Small intestine (tissue), 7 donors: ENCODE data around the gene NLRP12. TPM values are rescaled to one million over a fixed set of nuclear protein-coding genes. Genes with fewer than 3 reads are reported as not detected.
"Not testable (repeated sequence)": the region's sequence is repeated elsewhere in the genome, so short reads cannot be mapped to it uniquely, and the experiment has no call there.

ENCODE experiments used
- DNase-seq, 2 donors: peaks; one replicate each; pipeline versions ENCODE4 v3.0.0 to v3.0.0-alpha.2; 2013
- FAIRE-seq: peaks from 2 replicates; lab custom pipeline; 2012; peaks lifted over from hg19 to GRCh38; lab: Jason Lieb, UNC
- H3K27ac ChIP-seq, 3 donors: one replicate each; pipeline ENCODE4 v1.5.1; 2013; ENCODE audit warnings: low read length in 2 of 3, mild to moderate bottlenecking in 2 of 3, control low read depth in 1 of 3, inconsistent platforms in 1 of 3, low read depth in 1 of 3, moderate library complexity in 1 of 3
- H3K27me3 ChIP-seq, 3 donors: one replicate each; pipeline ENCODE4 v1.6.1; 2013; ENCODE audit warnings: low read length in 3 of 3, inconsistent platforms in 1 of 3; ENCODE audit not compliant: control insufficient read depth in 3 of 3, insufficient read depth in 3 of 3
- H3K36me3 ChIP-seq, 3 donors: one replicate each; pipeline ENCODE4 v1.6.1; 2013; ENCODE audit warnings: low read length in 3 of 3, inconsistent platforms in 1 of 3, low read depth in 1 of 3, mild to moderate bottlenecking in 1 of 3, moderate library complexity in 1 of 3; ENCODE audit not compliant: control insufficient read depth in 3 of 3, insufficient read depth in 2 of 3
- H3K4me1 ChIP-seq, 3 donors: one replicate each; pipeline ENCODE4 v1.6.1; 2013; ENCODE audit warnings: low read length in 2 of 3, inconsistent platforms in 1 of 3, low read depth in 1 of 3, mild to moderate bottlenecking in 1 of 3, moderate library complexity in 1 of 3; ENCODE audit not compliant: control insufficient read depth in 3 of 3, insufficient read depth in 2 of 3
- H3K4me3 ChIP-seq, 3 donors: one replicate each; pipeline ENCODE4 v1.5.1; 2013; ENCODE audit warnings: low read length in 3 of 3, control low read depth in 1 of 3, inconsistent platforms in 1 of 3, low read depth in 1 of 3, mild to moderate bottlenecking in 1 of 3, moderate library complexity in 1 of 3
- H3K9me3 ChIP-seq, 2 donors: one replicate each; pipeline ENCODE4 v1.6.1; 2013; ENCODE audit warnings: low read depth in 1 of 2, low read length in 1 of 2; ENCODE audit not compliant: control insufficient read depth in 2 of 2, insufficient read depth in 1 of 2
- WGBS, 3 donors: extraction: QIAGEN DNeasy Blood & Tissue Kit; methylation state at CpG; one replicate each; pipeline ENCODE4 v1.1.7; 2013; 5-methylcytosine and 5-hydroxymethylcytosine counted together
- polyA plus RNA-seq, 4 donors: library from polyadenylated mRNA; stranded (reverse) in 3 of 4; unstranded in 1 of 4; fragments of 200-250 nt in 3 of 4; fragments of 120-200 nt in 1 of 4; gene quantifications; one replicate each; pipeline versions ENCODE4 v1.2.1 to v1.2.3, GENCODE V29; 2013
- donor health status: healthy with polysubstance abuse.
- donor health status: control.
- donor health status: control.
- donor health status: Bipolar disorder and iron deficiency.
- donor health status: healthy.

NLRP12 gene
- polyA plus RNA-seq, 4 donors, result 0.06 to 0.09 TPM; not detected in 2

DNA sequence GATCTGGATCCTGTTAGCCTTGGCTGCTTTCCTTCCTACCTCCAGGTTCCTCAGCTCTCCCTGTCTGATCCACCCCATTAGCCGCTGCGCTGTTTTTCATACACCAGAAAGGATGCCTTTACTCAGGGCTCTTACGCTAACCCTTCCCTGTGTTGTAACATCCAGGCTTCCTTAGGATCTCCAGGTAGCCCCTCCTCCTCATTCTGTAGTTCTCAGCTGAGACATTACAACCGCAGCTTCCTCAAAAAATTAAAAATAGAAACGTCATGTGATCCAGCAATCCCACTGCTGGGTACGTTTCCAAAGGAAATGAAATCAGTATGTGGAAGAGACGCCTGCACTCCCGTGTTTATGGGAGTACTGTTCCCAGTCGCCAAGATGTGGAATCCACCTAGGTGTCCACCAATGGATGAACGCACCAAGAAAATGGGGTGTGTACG is 25.1 kb upstream of the NLRP12 start:
- Histone ChIP-seq H3K4me1 (no peaks in the 10 kb centered on the region), H3K36me3 (no peaks in the 10 kb centered on the region), H3K4me3 (no peak overlapping the region), H3K27ac (peak overlapping the region in 1 of 3 donors; percentile 39), H3K9me3 (no peaks in the 10 kb centered on the region), H3K27me3 (no peaks in the 10 kb centered on the region)
- WGBS, 3 donors, result 50 to 82% (median 68%) methylated on average over 11 of the region's 11 CpGs
- no peak for FAIRE-seq
- DNase-seq, result no peak

DNA sequence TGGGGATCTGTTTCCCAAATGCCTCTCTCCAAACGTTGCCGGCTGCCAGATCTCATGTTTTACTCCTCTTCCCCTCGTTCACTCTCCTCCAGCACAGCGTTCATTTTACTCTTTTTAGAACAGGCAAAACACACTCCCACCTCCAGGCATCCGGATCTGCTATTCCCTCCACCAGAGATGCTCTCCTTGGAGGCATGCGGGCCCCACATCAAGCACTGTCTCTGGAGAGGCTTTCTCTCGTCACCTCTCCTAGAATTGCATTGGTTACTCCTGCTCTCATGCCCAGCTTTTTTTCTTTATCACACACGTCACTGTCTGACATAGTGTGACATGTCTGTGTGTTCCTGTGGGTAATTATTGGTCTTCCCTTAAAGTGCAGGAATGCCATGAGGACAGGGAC is 23.4 kb upstream of the NLRP12 start:
- Histone ChIP-seq H3K36me3 (no peaks in the 10 kb centered on the region), H3K9me3 (no peaks in the 10 kb centered on the region), H3K4me3 (no peak overlapping the region), H3K4me1 (no peaks in the 10 kb centered on the region), H3K27ac (no peak overlapping the region), H3K27me3 (no peaks in the 10 kb centered on the region)
- WGBS, 3 donors, result 60 to 67% (median 64%) methylated on average over 8 of the region's 8 CpGs
- no peak for FAIRE-seq
- no peak for DNase-seq

DNA sequence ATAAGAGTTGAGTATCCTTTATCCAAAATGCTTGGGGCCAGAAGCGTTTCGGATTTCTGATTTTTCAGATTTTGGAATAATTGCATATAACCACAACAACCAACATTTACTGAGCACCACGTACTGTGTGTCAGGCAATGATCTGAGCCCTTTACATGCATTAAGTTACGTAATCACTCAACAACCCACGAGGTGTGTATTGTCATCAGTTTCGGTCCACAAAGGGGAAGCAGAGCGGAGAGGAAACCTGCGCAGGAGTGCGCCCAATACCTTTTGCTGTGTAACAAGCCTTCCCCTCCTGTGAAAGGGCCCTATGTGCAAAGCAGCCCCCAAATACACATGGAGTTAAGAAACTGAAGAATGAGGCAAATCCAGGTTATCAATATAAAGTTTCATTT is 20.7 kb upstream of the NLRP12 start:
- H3K4me3 ChIP-seq, result no peak overlapping the region
- no peak overlapping the region for H3K27ac ChIP-seq
- DNase-seq, result no peak
- no peak for FAIRE-seq
- WGBS, 3 donors, result 79 to 81% (median 81%) methylated on average over 9 of the region's 9 CpGs
- no peaks in the 10 kb centered on the region for H3K36me3 ChIP-seq
- H3K4me1 ChIP-seq, result no peaks in the 10 kb centered on the region
- H3K9me3 ChIP-seq, result no peaks in the 10 kb centered on the region
- H3K27me3 ChIP-seq, result no peaks in the 10 kb centered on the region

DNA sequence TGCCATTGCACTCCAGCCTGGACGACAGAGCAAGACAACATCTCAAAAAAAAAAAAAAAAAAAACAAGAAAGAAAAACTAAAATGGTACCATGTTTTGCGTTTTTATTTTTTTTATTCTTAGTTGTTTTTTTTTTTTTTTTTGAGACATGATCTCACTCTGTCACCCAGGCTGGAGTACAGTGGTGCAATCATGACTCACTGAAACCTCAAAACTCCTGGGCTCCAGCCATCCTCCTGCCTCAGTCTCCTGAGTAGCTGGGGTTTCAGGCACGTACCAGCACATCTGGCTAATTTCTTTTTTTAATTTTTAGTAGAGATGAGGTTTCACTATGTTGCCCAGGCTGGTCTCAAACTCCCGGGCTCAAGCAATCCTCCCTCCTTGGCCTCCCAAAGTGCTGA is 16.8 kb upstream of the NLRP12 start:
- not testable (repeated sequence) for H3K36me3 ChIP-seq, H3K27me3 ChIP-seq, H3K4me3 ChIP-seq, FAIRE-seq, H3K27ac ChIP-seq, H3K9me3 ChIP-seq, DNase-seq, H3K4me1 ChIP-seq
- WGBS, 3 donors, result 72 to 90% (median 77%) methylated on average over 4 of the region's 4 CpGs

DNA sequence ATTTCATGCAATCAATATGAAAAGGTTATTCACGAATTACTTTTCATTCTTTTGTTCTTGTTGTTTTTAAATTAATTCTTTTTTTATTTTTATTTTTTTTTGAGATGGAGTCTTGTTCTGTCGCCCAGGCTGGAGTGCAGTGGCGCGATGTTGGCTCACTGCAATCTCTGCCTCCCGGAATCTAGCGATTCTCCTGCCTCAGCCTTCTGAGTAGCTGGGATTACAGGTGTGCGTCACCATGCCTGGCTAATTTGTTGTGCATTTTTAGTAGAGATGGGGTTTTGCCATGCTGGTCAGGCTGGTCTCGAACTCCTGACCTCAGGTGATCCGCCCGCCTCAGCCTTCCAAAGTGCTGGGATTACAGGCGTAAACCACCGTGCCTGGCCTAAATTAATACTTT is 16.1 kb upstream of the NLRP12 start:
- whole genome bisulfite sequencing, 3 donors, result 86 to 95% (median 88%) methylated on average over 12 of the region's 12 CpGs
- not testable (repeated sequence) for H3K4me1 ChIP-seq, H3K9me3 ChIP-seq, H3K36me3 ChIP-seq, FAIRE-seq, H3K27me3 ChIP-seq, H3K4me3 ChIP-seq, DNase-seq, H3K27ac ChIP-seq

DNA sequence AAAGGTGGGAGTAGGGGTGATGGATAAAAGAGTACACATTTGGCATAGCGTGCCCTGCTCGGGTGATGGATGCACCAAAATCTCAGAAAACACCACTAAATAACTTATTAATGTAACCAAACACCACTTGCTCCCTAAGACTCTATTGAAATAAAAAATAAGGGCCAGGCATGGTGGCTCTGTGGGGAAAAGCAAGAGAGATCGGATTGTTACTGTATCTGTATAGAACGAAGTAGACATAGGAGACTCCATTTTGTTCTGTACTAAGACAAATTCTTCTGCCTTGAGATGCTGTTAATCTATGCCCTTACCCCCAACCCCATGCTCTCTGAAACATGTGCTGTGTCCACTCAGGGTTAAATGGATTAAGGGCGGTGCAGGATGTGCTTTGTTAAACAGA is 14.3 kb upstream of the NLRP12 start:
- not testable (repeated sequence) for H3K27me3 ChIP-seq, H3K4me1 ChIP-seq, DNase-seq, H3K27ac ChIP-seq, H3K4me3 ChIP-seq, H3K36me3 ChIP-seq, FAIRE-seq, H3K9me3 ChIP-seq
- 78 to 89% (median 87%) methylated on average over 4 to 5 of the region's 5 CpGs for WGBS, 3 donors

DNA sequence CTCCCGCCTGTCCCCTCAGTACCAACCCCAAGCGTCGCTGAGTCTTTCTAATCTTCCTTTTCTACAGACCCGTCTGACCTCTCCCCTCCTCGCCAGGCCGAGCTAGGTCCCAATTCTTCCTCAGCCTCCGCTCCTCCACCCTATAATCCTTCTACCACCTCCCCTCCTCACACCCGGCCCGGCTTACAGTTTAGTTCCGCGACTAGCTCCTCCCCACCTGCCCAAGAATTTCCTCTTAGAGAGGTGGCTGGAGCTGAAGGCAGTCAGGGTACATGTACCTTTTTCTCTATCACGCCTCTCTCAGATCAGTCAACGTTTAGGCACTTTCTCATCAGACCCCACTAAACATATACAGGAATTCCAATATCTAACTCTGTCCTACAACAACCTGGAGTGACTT is 8.7 kb upstream of the NLRP12 start:
- not testable (repeated sequence) for H3K9me3 ChIP-seq, H3K27ac ChIP-seq, FAIRE-seq, DNase-seq, H3K36me3 ChIP-seq, H3K4me3 ChIP-seq, H3K27me3 ChIP-seq, H3K4me1 ChIP-seq
- WGBS, 3 donors, result 8 to 14% (median 11%) methylated on average over 8 to 10 of the region's 13 CpGs

DNA sequence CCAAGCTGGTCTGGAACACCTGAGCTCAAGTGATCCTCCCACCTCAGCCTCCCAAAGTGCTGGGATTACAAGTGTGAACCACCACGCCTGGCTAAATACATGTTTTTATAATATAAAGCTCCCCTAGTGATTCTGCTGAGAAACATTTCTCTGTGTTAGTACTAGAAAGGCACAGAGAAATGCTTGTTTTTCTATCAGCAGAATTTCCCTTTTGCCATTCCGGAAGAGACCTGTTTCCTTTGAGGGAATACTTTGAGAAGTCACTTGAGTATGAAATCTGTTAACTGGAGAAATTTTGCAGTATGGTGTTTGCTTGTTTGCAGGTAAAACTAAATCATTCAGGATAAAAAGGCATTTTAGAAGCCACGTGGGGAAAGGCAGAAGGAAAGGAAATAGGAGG is 4.4 kb upstream of the NLRP12 start:
- Histone ChIP-seq H3K27ac (no peak overlapping the region), H3K4me3 (no peak overlapping the region), H3K27me3 (peaks cover 0 to 2% (median 0%) of the 10 kb centered on the region in 3 donors), H3K36me3 (no peaks in the 10 kb centered on the region), H3K4me1 (no peaks in the 10 kb centered on the region), H3K9me3 (no peaks in the 10 kb centered on the region)
- FAIRE-seq, result no peak
- WGBS, 3 donors, result 53 to 59% (median 55%) methylated on average over 3 of the region's 3 CpGs
- DNase-seq, result no peak

DNA sequence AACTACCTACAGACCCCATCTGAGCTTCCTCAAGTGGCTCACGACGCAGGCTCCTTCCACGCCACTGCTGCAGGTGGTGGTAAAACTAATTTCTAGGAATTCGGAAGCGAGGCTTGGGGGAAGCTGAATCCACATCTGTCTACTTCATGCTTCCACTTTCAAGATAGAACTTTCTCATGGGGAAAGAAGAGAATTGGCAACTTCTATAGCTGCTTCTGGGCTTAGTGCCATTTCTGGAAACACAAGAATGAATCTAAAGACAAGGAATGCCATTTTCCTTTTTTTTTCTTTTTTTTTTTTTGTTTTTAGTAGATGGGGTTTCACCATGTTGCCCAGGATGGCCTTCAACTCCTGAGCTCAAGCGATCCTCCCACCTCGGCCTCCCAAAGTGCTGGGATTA is 2.8 kb upstream of the NLRP12 start:
- no peak for DNase-seq

More for the DNA sequence above, 2.8 kb upstream of the NLRP12 start:
- Histone ChIP-seq H3K9me3 (no peaks in the 10 kb centered on the region), H3K27me3 (peaks cover 0 to 2% (median 0%) of the 10 kb centered on the region in 3 donors), H3K4me3 (no peak overlapping the region), H3K4me1 (no peaks in the 10 kb centered on the region), H3K36me3 (no peaks in the 10 kb centered on the region), H3K27ac (no peak overlapping the region)
- no peak for FAIRE-seq
- WGBS, 3 donors, result 62 to 86% (median 80%) methylated on average over 7 of the region's 7 CpGs
